ENCODE data around the gene CPPED1.
"Not testable (repeated sequence)": the region's sequence is repeated elsewhere in the genome, so short reads cannot be mapped to it uniquely, and the experiment has no call there.

The CPPED1 gene

GRCh38 chr16:12816791-12817214 is 13.1 kb upstream of the CPPED1 start:
- H3K4me1 ChIP-seq (ENCODE audit: control insufficient read depth, insufficient read depth, low read length); H3K4me3 ChIP-seq (ENCODE audit: low read depth, low read length); H3K9me3 ChIP-seq (ENCODE audit: control insufficient read depth, insufficient read depth, low read depth, low read length); POLR2A ChIA-PET; H3K27ac ChIP-seq (ENCODE audit: extremely low read depth, low read depth, low read length); H3K36me3 ChIP-seq (ENCODE audit: control insufficient read depth in 2 of 2, insufficient read depth in 1 of 2, low read length in 2 of 2): not testable (repeated sequence)
- CTCF ChIA-PET = interaction anchor here (0.6 to 3.2 kb wide), 2 partner anchors 70 to 243 kb away, joined by 6 to 12 read pairs; no protein-coding TSS in a partner anchor
- TF ChIP-seq ZNF629 (tag by site-specific recombination; IDR thresholded peaks at IDR 0.05) = peak; percentile 29
- peak; percentile 19; the same call in 1 of the 2 replicates for TF ChIP-seq OSR2 (tag by site-specific recombination; IDR thresholded peaks at IDR 0.05)
- TF ChIP-seq ZNF335 (tag by site-specific recombination; conservative IDR thresholded peaks at IDR 0.05) = peak; percentile 9; the same call in 1 of the 2 replicates
- peak; percentile 53; the same call in 1 of the 2 replicates for TF ChIP-seq ZEB2 (tag by site-specific recombination; IDR thresholded peaks at IDR 0.05)

GRCh38 chr16:12815361-12815760 is 11.7 kb upstream of the CPPED1 start:
- Histone ChIP-seq H3K9me3 (ENCODE audit: control insufficient read depth, insufficient read depth, low read depth, low read length) (no peaks in the 10 kb centered on the region), H3K4me3 (ENCODE audit: low read depth, low read length) (no peak overlapping the region), H3K36me3 (ENCODE audit: control insufficient read depth in 2 of 2, insufficient read depth in 1 of 2, low read length in 2 of 2) (no peaks in the 10 kb centered on the region), H3K27ac (ENCODE audit: extremely low read depth, low read depth, low read length) (no peak overlapping the region), H3K4me1 (ENCODE audit: control insufficient read depth, insufficient read depth, low read length) (no peaks in the 10 kb centered on the region)
- ChIA-PET POLR2A (no interaction called here), CTCF (no interaction called here)
- no peak for TF ChIP-seq ZBTB8A (tag by site-specific recombination; IDR thresholded peaks at IDR 0.05)
- no peak for TF ChIP-seq ZNF610 (tag by site-specific recombination; IDR thresholded peaks at IDR 0.05; ENCODE audit: borderline replicate concordance)
- TF ChIP-seq ZNF561 (tag by site-specific recombination; IDR thresholded peaks at IDR 0.05; ENCODE audit: borderline replicate concordance) = no peak
- TF ChIP-seq KLF9 (tag by site-specific recombination; IDR thresholded peaks at IDR 0.05; ENCODE audit: low read depth) = no peak
- TF ChIP-seq ZNF488 (tag by site-specific recombination; IDR thresholded peaks at IDR 0.05) = no peak
- TF ChIP-seq ZNF121 (tag by site-specific recombination; IDR thresholded peaks at IDR 0.05) = no peak
- no peak for TF ChIP-seq ZNF221 (tag by site-specific recombination; IDR thresholded peaks at IDR 0.05; ENCODE audit: borderline replicate concordance)
- TF ChIP-seq ZNF670 (tag by site-specific recombination; IDR thresholded peaks at IDR 0.05; ENCODE audit: low read depth) = no peak

GRCh38 chr16:12813734-12814133 is 10.0 kb upstream of the CPPED1 start:
- CTCF ChIA-PET; H3K27ac ChIP-seq (ENCODE audit: extremely low read depth, low read depth, low read length); H3K36me3 ChIP-seq (ENCODE audit: control insufficient read depth in 2 of 2, insufficient read depth in 1 of 2, low read length in 2 of 2); H3K4me3 ChIP-seq (ENCODE audit: low read depth, low read length); H3K9me3 ChIP-seq (ENCODE audit: control insufficient read depth, insufficient read depth, low read depth, low read length); H3K4me1 ChIP-seq (ENCODE audit: control insufficient read depth, insufficient read depth, low read length): not testable (repeated sequence)
- POLR2A ChIA-PET = interaction anchor here (0.6 kb wide), 2 partner anchors 88 to 1799 kb away, joined by 3 read pairs; no protein-coding TSS in a partner anchor

GRCh38 chr16:12813321-12813720 is 9.6 kb upstream of the CPPED1 start:
- H3K4me3 ChIP-seq (ENCODE audit: low read depth, low read length); H3K9me3 ChIP-seq (ENCODE audit: control insufficient read depth, insufficient read depth, low read depth, low read length); H3K4me1 ChIP-seq (ENCODE audit: control insufficient read depth, insufficient read depth, low read length); H3K27ac ChIP-seq (ENCODE audit: extremely low read depth, low read depth, low read length); CTCF ChIA-PET; H3K36me3 ChIP-seq (ENCODE audit: control insufficient read depth in 2 of 2, insufficient read depth in 1 of 2, low read length in 2 of 2): not testable (repeated sequence)
- POLR2A ChIA-PET = interaction anchor here (0.6 kb wide), 1 partner anchor 1798 kb away, joined by 3 read pairs; no protein-coding TSS in a partner anchor

GRCh38 chr16:12811441-12812383 is 8.0 kb upstream of the CPPED1 start:
- H3K4me1 ChIP-seq (ENCODE audit: control insufficient read depth, insufficient read depth, low read length) = no peaks in the 10 kb centered on the region
- H3K4me3 ChIP-seq (ENCODE audit: low read depth, low read length) = no peak overlapping the region
- H3K36me3 ChIP-seq (ENCODE audit: control insufficient read depth in 2 of 2, insufficient read depth in 1 of 2, low read length in 2 of 2) = no peaks in the 10 kb centered on the region
- POLR2A ChIA-PET = no interaction called here
- no peak overlapping the region for H3K27ac ChIP-seq (ENCODE audit: extremely low read depth, low read depth, low read length)
- H3K9me3 ChIP-seq (ENCODE audit: control insufficient read depth, insufficient read depth, low read depth, low read length) = no peaks in the 10 kb centered on the region
- TF ChIP-seq ZNF114 (tag by site-specific recombination; IDR thresholded peaks at IDR 0.05) (no peak), ZNF248 (tag by site-specific recombination; IDR thresholded peaks at IDR 0.05) (no peak), ZNF138 (tag by site-specific recombination; IDR thresholded peaks at IDR 0.05; ENCODE audit: borderline replicate concordance) (no peak), HOXD13 (CRISPR knock-in tag; IDR thresholded peaks at IDR 0.05; ENCODE audit: borderline replicate concordance) (no peak), ZNF2 (tag by site-specific recombination; IDR thresholded peaks at IDR 0.05) (no peak), ZNF366 (tag by site-specific recombination; conservative IDR thresholded peaks at IDR 0.05) (no peak), BCL11A (tag by site-specific recombination; IDR thresholded peaks at IDR 0.05; ENCODE audit: low read depth) (no peak)
- CTCF ChIA-PET = interaction anchor here (0.7 kb wide), 1 partner anchor 13 kb away, joined by 3 read pairs; no protein-coding TSS in a partner anchor
